ENCODE results near the gene GLT1D1.

DNA sequence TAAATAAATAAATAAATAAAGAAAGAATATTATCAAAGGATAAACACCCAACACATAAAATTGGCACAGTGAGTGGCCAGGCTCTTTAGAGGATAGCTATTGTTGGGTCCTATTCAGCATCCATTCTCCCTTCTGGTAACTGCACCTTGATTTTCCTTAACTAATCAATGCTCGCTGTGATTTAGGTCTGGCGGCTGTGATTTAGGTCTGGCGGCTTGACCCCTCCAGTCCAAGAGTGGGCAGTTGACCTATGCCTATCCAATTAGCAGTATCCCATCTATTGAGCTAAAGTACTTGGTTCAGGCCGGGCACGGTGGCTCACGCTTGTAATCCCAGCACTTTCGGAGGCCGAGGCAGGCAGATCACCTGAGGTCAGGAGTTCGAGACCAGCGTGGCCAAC, 19.9 kb upstream of the GLT1D1 start:
- TF ChIP-seq CTCF (IDR thresholded peaks at IDR 0.05) (no peak), POLR2A (IDR thresholded peaks at IDR 0.05) (no peak), POLR2AphosphoS5 (IDR thresholded peaks at IDR 0.05) (no peak), EP300 (IDR thresholded peaks at IDR 0.05; ENCODE audit: low read depth) (no peak)

All from transverse colon (tissue), 4 donors.